C1 segment of cervical spinal cord (tissue), 14 donors: ENCODE measurements around the gene SATB1.
"Not testable (repeated sequence)": the region's sequence is repeated elsewhere in the genome, so short reads cannot be mapped to it uniquely, and the experiment has no call there.

Source experiments
- DNase-seq, 14 donors: peaks; one replicate each; lab custom pipeline; 2025; lab: John Stamatoyannopoulos, UW

SATB1 gene

GRCh38 chr3:18424729-18425640 lies at the start of gene SATB1:
SATB1 (minus strand) TSS chr3:18425339; CDS start chr3:18420967, 4,372 bp downstream.
- peak; percentile 25 to 84 (median 73) for DNase-seq

- no peak for DNase-seq
These were observed 49.1 kb upstream of the SATB1 start for GRCh38 chr3:18474202-18474601.

GRCh38 chr3:18469775-18470174 lies 44.6 kb upstream of the SATB1 start:
- DNase-seq: no peak

GRCh38 chr3:18466136-18466535 lies 41.0 kb upstream of the SATB1 start:
- no peak for DNase-seq

- DNase-seq: no peak
These were observed 29.6 kb upstream of the SATB1 start for GRCh38 chr3:18454766-18455165.

GRCh38 chr3:18449618-18450017 lies 24.5 kb upstream of the SATB1 start:
- DNase-seq: not testable (repeated sequence)

GRCh38 chr3:18447720-18448119 lies 22.6 kb upstream of the SATB1 start:
- DNase-seq: no peak

GRCh38 chr3:18446149-18446825 lies 21.1 kb upstream of the SATB1 start:
- DNase-seq: no peak

GRCh38 chr3:18445401-18446148 lies 20.4 kb upstream of the SATB1 start:
- peak in 2 of 14 donors; percentile 31 for DNase-seq

- peak in 6 of 14 donors; percentile 31 to 80 (median 40) for DNase-seq
These were observed 19.7 kb upstream of the SATB1 start for GRCh38 chr3:18444595-18445400.

GRCh38 chr3:18443665-18444594 lies 18.8 kb upstream of the SATB1 start:
- peak in 1 of 14 donors; percentile 22 for DNase-seq

- peak in 1 of 14 donors; percentile 22 for DNase-seq
These were observed 17.9 kb upstream of the SATB1 start for GRCh38 chr3:18442756-18443664.

GRCh38 chr3:18441551-18441950 lies 16.4 kb upstream of the SATB1 start:
- no peak for DNase-seq

- no peak for DNase-seq
These were observed 15.1 kb upstream of the SATB1 start for GRCh38 chr3:18440066-18440722.

GRCh38 chr3:18439281-18439680 lies 14.1 kb upstream of the SATB1 start:
- DNase-seq: no peak

- DNase-seq: no peak
These were observed 13.4 kb upstream of the SATB1 start for GRCh38 chr3:18438586-18438985.

GRCh38 chr3:18436213-18436612 lies 11.1 kb upstream of the SATB1 start:
- no peak for DNase-seq

GRCh38 chr3:18434711-18435110 lies 9.6 kb upstream of the SATB1 start:
- no peak for DNase-seq
